HG03432 (cell line): ENCODE data around the gene LDB3.

ENCODE experiments used
- ATAC-seq: cut with Tn5 transposase; IDR thresholded peaks from one replicate; pipeline ENCODE4 v1.9.1; 2021; ENCODE audit warnings: mild to moderate bottlenecking, moderate library complexity; ENCODE audit not compliant: unreplicated experiment

The LDB3 gene

DNA sequence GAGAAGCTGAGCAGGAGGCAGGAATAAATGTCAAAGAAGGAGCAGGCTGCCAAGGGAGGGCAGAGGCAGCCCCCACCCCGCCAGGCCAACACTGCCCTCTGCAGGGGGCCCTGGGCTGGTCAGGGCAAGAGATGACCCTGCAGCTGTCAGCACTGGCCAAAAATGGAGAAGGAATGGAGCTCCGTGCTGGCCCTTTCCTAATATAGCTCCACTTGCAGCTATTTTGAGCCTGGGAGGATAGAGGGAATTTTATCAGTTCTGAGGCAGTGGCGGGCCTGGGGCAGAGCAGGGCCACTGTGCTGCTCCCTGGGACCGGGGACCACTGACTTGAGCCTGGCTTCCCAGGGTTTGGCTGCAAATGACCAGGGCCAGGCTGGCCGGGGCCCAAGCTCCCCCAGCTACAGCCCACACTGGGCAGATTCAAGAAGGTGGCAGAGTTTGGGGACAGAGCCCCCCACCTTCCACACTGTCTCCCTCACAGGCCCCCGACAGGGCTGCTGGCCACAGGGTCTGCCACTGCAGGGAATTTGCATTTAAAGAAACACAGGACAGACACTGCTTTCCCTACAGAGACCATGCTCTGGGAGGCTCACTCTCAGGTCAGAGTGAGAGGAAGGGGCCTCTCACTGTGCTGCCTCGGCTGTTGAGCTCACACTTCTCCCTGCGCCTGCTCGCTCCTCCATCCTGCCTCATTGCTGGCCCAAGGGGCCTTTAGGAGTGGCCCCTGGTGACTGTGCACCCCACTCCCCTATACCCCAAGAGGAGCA is 16.2 kb downstream of the LDB3 start:
- no peak for ATAC-seq

GRCh38 chr10:86685416-86685815 is 17.1 kb downstream of the LDB3 start:
- no peak for ATAC-seq

GRCh38 chr10:86685893-86686632 is 17.8 kb downstream of the LDB3 start:
- no peak for ATAC-seq

GRCh38 chr10:86686972-86687371 is 18.7 kb downstream of the LDB3 start:
- ATAC-seq, result no peak

DNA sequence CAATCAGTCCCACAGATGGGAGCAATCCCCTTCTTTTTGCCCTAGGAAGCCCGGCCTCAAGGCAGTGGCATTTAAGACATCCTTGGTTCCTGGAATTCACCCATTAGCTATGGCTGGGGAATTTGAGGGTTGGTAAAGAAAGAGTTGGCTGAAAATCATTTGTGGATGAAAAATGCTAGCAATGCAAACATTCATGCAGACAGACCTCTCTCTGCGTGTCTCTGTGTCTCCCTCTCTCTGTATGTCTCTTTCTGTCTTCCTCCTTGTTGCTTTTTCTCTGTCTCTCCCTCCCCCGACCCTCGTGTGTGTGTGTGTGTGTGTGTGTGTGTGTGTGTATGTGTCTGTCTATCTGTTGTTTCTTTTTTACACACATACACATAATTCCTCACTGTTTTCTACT is 19.4 kb downstream of the LDB3 start:
- no peak for ATAC-seq

DNA sequence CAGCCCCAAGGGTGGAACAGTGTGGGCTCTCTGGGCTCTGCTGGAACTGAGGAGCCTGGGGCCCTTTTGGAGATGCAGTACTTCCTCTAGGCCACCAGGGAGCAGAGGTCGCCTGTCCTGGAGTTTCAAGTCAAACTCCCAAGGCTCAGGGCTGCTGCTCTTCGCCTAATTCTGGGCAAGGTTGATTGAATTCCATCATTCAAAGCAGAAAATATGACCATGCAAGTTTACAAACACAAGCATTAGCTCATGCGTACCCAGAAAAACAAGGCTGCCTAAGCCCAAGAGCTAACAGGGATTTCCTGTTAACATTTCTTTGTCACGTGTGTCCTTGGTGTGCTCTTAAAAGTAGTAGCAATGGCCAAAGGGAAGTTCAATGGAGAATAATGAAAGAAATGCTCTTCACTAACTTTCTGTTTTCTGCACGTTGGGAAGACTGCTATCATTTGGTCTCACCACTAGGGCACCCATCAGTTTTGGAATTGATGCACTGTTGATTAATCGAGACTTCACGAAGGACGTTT is 20.1 kb downstream of the LDB3 start:
- peak; percentile 75 for ATAC-seq

GRCh38 chr10:86689146-86689545 is 20.8 kb downstream of the LDB3 start:
- ATAC-seq, result no peak

GRCh38 chr10:86690231-86690630 is 21.9 kb downstream of the LDB3 start:
- no peak for ATAC-seq

DNA sequence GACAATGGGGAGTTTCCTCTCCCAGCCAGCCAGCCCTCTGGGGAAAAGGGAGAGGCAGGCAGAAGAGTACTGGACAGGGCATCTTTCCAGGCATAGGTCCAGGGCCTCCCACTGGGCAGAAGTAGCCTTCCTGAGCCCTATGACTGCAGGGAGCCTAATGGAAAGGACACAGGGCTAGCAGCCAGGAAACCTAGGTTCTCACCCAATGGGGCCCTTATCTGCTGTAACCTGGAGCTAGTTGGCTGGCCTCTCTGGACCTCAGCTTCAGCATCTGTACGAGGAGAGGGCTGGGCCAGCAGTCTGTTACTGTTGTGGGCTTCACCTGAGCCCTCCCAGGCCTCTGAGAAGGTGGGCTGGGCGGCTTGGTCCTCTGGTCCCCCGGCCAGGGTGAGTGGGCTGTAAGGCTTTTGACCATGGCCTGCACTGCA is 22.4 kb downstream of the LDB3 start:
- no peak for ATAC-seq

DNA sequence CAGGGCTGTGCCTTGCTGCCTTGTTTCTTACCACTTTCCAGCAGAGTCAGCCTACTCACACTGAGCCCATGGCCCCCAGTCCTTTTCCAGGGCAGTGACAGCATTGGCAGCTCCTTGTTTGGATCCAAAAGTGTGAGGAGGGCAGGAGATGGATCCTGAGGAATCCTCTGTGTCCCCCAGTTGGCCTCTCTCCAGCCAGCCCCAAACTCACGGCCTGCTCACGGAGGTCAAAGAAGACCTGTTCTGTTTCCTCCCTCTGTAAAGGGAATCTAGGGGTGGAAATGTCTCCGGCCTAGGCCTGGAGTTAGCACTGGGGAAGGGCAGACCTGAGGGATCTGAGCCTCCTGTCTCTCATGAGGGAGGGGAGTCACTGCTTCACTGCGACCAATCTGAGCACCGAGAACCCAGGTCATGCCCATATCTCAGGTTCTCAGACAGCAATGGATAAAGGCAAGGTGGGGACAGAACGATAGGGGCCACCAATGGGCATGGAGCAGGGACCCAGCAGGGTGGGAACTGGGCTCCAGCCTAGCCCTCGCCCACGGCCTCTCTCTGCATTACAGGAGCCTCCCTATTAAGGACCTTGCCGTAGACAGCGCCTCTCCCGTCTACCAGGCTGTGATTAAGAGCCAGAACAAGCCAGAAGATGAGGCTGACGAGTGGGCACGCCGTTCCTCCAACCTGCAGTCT is 23.2 kb downstream of the LDB3 start:
- no peak for ATAC-seq

DNA sequence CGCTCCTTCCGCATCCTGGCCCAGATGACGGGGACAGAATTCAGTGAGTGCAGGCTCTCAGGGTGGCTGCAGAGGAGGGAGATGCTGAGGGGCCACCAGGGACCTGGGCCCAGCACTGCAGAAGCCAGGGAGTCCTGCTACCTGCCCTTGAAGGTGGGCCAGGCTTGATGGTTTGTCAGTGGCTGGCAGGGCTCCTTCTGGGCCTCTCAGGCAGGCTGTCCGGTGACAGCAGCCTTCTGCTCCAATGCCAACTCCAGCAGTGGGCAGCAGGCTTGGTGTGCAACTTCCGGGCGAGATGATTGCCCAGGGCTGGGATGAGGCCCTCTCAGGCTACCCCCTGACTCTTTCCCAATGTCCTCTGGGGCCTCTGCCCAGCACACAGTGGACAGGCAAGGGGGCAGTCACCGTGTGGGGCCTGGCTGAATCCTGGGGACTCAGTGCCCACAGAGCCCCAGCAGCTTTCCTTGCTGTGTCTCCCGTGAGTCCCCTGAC is 23.8 kb downstream of the LDB3 start:
- no peak for ATAC-seq

DNA sequence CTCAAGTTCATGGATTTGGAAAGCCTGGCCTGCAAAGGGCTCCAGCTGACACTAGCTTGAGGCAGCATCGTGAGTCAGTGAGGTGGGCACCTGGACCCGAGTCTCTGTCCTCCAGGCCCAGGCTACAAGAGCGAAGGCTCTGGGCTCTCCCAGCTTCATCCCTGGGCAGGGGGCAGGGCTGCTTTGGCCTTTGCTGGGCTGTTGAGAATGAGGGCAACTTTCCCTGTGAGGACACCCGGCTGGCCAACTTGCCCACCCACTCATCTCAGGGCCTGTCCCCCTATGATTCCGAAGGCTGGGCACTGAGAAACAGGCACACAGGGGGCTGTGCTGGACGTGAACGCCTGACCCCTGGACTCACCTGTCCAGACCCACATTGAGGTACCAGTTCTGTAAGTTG is 24.4 kb downstream of the LDB3 start:
- no peak for ATAC-seq

DNA sequence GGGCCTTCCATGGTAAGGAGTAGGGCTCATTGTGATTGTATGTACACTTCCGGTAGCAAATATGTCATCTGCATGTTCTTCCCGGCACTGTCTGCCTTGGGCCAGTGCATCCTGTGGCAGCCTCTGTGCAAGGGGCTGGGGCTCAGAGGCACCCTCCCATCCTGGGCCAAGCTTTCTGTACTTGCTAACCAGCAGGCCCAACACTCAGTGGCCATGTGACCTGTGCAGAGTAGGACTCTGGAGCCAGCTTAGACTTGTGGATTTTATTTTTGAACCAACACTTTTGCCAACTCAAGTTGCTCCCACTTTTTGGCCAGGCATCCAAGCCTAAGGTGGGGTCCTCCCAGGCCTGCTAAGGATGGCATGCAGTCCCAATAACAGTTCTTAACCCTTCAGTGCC is 25.0 kb downstream of the LDB3 start:
- ATAC-seq, result no peak

GRCh38 chr10:86693721-86694369 is 25.5 kb downstream of the LDB3 start:
- peak; percentile 53 for ATAC-seq

DNA sequence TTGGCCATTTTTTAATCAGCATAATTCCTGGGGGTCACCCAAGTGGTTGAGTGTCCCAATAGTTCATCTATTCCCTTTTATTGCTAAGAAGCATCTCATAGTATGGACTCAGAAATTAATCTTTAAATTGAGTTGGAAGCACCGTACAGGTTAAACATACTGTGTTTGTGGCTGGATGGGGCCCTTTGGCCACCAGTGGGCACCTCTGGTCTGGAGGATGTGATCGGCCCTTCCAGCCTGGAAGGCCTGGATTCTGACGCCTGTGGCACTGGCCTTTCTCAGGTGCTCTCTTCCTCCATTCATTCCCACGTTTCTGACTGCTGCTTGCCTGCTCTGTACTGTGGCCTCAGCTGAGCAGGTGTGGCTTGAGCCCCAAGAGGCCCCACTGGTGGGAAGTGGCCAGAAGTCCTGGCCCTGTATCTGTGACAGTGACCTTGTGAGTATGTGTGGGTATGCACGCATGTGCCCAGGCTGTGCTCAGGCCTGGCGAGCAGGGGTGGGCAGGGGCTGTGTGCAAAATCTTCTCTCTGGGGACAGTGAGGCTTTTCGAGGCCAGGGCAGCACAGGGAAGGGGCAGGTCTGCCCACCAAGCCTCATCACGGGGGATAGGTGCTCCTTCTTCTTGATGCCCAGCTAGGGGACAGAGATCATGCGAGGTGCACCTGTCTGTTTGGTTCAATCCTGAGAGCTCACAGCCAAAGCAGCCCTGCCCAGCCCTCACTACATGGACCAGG is 30.1 kb downstream of the LDB3 start:
- ATAC-seq, result no peak

- no peak for ATAC-seq
These were observed 30.8 kb downstream of the LDB3 start for GRCh38 chr10:86699125-86699524.

DNA sequence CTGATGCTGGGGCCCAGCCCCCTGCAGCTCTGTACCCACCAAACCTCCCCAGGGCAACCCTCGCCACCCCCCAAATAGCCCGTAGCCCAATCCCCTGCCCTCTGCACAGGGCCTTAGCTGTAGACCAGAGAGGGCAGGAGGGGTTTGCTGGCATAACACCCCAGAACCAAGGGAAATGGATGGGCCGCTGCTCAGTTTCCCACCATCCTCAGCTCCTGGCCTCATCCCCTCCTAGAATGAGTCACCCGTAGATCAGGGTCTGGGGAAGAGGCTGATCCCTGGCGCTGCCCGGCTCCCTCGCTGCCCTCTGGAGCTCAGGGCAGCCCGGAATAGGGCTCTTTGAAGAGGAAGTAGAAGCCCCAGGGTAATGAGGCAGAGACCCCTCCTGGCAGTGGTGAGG is 31.2 kb downstream of the LDB3 start:
- no peak for ATAC-seq

GRCh38 chr10:86699991-86700840 is 31.9 kb downstream of the LDB3 start:
- ATAC-seq, result no peak

DNA sequence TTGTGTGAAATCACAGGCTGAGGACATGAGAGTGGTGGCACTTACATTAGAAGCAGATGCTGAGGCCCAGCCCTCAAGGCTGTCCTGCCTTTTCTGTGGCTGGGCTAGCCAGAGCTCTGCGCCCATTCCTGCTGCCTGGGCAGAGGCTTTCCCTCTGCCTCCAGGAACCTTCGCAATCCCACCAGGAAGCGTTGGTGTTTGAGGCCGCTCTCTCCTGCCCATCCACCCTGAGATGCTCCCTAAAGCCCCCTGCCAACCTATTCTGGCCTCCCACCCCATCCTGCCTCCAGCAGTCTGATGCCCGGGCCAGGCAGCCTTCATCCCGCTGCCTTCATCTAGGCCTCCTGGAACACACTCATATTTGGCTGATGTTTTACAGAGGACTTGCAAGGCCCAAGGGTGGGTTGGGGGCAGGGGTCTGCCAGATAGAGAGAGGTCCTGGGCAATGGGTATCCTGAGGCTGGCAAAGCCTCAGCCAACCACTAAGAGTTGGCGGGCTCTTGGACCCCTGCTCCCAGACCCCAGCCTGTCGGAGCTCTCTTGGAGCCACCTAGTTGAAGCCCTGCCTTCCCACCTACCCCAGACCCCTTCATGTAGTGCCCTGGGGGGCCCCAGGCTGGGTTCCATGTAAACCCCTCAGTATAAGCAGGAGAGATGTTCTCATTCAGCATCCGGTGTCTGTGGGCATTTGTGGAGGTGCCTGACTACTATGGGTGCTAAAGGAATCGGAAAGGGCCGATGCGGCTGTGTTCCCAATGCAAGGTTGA is 32.7 kb downstream of the LDB3 start:
- no peak for ATAC-seq
